NCI-H187 treated with DMSO at 0.1 percent for 48 hours (cell line): ENCODE measurements around the gene TMF1.
A peak's percentile ranks its signal among the peaks of the same experiment; 100 is the strongest.

Experiments
- DNase-seq: peaks from one replicate; lab custom pipeline; 2025; lab: John Stamatoyannopoulos, UW

TMF1 gene

GRCh38 chr3:69081583-69082262, 29.6 kb upstream of the TMF1 start:
- DNase-seq: no peak

- peak; percentile 27 for DNase-seq
These were observed 28.2 kb upstream of the TMF1 start, which contains the start of gene UBA3 for GRCh38 chr3:69080233-69080920. UBA3 (minus strand) TSS chr3:69080365; CDS start chr3:69080353, 12 bp downstream.

- DNase-seq: no peak
These were observed 27.4 kb upstream of the TMF1 start for GRCh38 chr3:69079269-69080159.

- DNase-seq: no peak
These were observed 20.8 kb upstream of the TMF1 start for GRCh38 chr3:69072928-69073327.

- no peak for DNase-seq
These were observed 14.0 kb upstream of the TMF1 start for GRCh38 chr3:69066121-69066520.

GRCh38 chr3:69065318-69065964, 13.3 kb upstream of the TMF1 start:
- DNase-seq: no peak

- no peak for DNase-seq
These were observed 11.5 kb upstream of the TMF1 start for GRCh38 chr3:69063636-69064035.

- no peak for DNase-seq
These were observed 7.6 kb upstream of the TMF1 start for GRCh38 chr3:69059688-69060087.

- no peak for DNase-seq
These were observed 6.8 kb upstream of the TMF1 start for GRCh38 chr3:69058947-69059224.

GRCh38 chr3:69058180-69058946, 6.2 kb upstream of the TMF1 start:
- DNase-seq: no peak

- DNase-seq: no peak
These were observed 352 bp upstream of the TMF1 start for GRCh38 chr3:69052472-69052898.

GRCh38 chr3:69048990-69049389, 3.1 kb downstream of the TMF1 start:
- DNase-seq: no peak

GRCh38 chr3:69044608-69045007, 7.5 kb downstream of the TMF1 start:
- DNase-seq: no peak

GRCh38 chr3:69033470-69033869, 18.7 kb downstream of the TMF1 start:
- no peak for DNase-seq

- no peak for DNase-seq
These were observed 19.4 kb downstream of the TMF1 start for GRCh38 chr3:69032737-69033136.

GRCh38 chr3:69032142-69032541, 20.0 kb downstream of the TMF1 start:
- DNase-seq: no peak

GRCh38 chr3:69031635-69032034, 20.5 kb downstream of the TMF1 start:
- DNase-seq: no peak

GRCh38 chr3:69020857-69021256, 31.3 kb downstream of the TMF1 start:
- no peak for DNase-seq

GRCh38 chr3:69020424-69020823, 31.7 kb downstream of the TMF1 start:
- no peak for DNase-seq

- DNase-seq: no peak
These were observed 35.2 kb downstream of the TMF1 start for GRCh38 chr3:69016901-69017300.

GRCh38 chr3:69016102-69016501, 36.0 kb downstream of the TMF1 start:
- no peak for DNase-seq
